B cell (primary cell): ENCODE results near the gene AVEN. TPM values are rescaled to one million over a fixed set of nuclear protein-coding genes. Genes with fewer than 3 reads are reported as not detected.
"Not testable (repeated sequence)": the region's sequence is repeated elsewhere in the genome, so short reads cannot be mapped to it uniquely, and the experiment has no call there.

Source experiments
- ATAC-seq: fragments of 200-7000 bp; cut with Tn5 transposase; one replicate; pipeline ENCODE4 v1.10.0; 2021; ENCODE audit warnings: low read depth, mild to moderate bottlenecking, moderate number of reproducible peaks, moderate library complexity
- CTCF ChIA-PET: fragments of 350-600 bp; sonication (Branson Sonifier 250); formaldehyde crosslinking; loops from one replicate; lab custom pipeline; 2021; ENCODE audit warnings: antibody characterized with exemption, inconsistent platforms; lab: Charles Lee
- POLR2A ChIA-PET: fragments of 350-600 bp; sonication (Branson Sonifier 250); formaldehyde crosslinking; loops from one replicate; lab custom pipeline; 2021; ENCODE audit warnings: antibody characterized with exemption; lab: Charles Lee
- DNase-seq: peaks from one replicate; pipeline ENCODE4 v3.0.0; 2013
- H2AFZ ChIP-seq: 2 replicates; pipeline ENCODE4 v1.6.1; 2012; ENCODE audit warnings: mild to moderate bottlenecking, low read depth, low read length; ENCODE audit not compliant: insufficient read depth, poor library complexity, severe bottlenecking
- H3K27ac ChIP-seq, 2 donors: 1 replicate in 1 of 2; 2 replicates in 1 of 2; pipeline ENCODE4 v1.5.1; 2012 to 2013; ENCODE audit warnings: low read length in 2 of 2, mild to moderate bottlenecking in 2 of 2, moderate library complexity in 1 of 2
- H3K27me3 ChIP-seq, 4 experiments: fragments of 200-600 bp in 1 of 4; sonication (generic) in 1 of 4; replicated peaks in 1 of 4; 1 replicate in 2 of 4; 2 replicates in 2 of 4; pipeline versions ENCODE4 v1.6.1 to v1.7.0; 2013 to 2016; ENCODE audit warnings: low read length in 3 of 4, mild to moderate bottlenecking in 2 of 4, mixed read lengths in 1 of 4, moderate library complexity in 1 of 4; ENCODE audit not compliant: insufficient read depth in 4 of 4, control insufficient read depth in 3 of 4; ENCODE audit errors: control extremely low read depth in 1 of 4
- H3K36me3 ChIP-seq, 2 experiments: replicated peaks in 1 of 2; 1 replicate in 1 of 2; 2 replicates in 1 of 2; pipeline versions ENCODE4 v1.6.1 to v1.7.1; 2013; ENCODE audit warnings: low read length in 1 of 2; ENCODE audit not compliant: insufficient read depth in 2 of 2, control insufficient read depth in 1 of 2; ENCODE audit errors: control extremely low read depth in 1 of 2, extremely low read depth in 1 of 2
- H3K4me1 ChIP-seq, 2 donors: fragments of 200-600 bp in 1 of 2; sonication (generic) in 1 of 2; 1 replicate in 1 of 2; 2 replicates in 1 of 2; pipeline versions ENCODE4 v1.5.1 to v1.6.1; 2013 to 2017; ENCODE audit warnings: low read length in 2 of 2; ENCODE audit not compliant: control insufficient read depth in 2 of 2, insufficient read depth in 2 of 2
- H3K4me2 ChIP-seq: replicated peaks from 2 replicates; pipeline ENCODE3; 2012; ENCODE audit warnings: mild to moderate bottlenecking, low read depth, low read length; ENCODE audit not compliant: poor library complexity, severe bottlenecking
- H3K4me3 ChIP-seq, 5 experiments: fragments of 200-600 bp in 1 of 5; sonication (generic) in 1 of 5; 1 replicate in 3 of 5; 2 replicates in 2 of 5; pipeline versions ENCODE4 v1.5.1 to v1.7.0; 2011 to 2016; ENCODE audit warnings: low read length in 4 of 5, mild to moderate bottlenecking in 4 of 5, low read depth in 2 of 5, control low read depth in 1 of 5, moderate library complexity in 1 of 5; ENCODE audit not compliant: insufficient read depth in 1 of 5; ENCODE audit errors: control extremely low read depth in 1 of 5, extremely low read depth in 1 of 5
- H3K79me2 ChIP-seq: fragments of 200-600 bp; sonication (generic); one replicate; pipeline ENCODE4 v1.6.0; 2016; ENCODE audit warnings: low read length; ENCODE audit not compliant: control insufficient read depth, insufficient read depth
- H3K9ac ChIP-seq: fragments of 200-600 bp; sonication (generic); 2 replicates; pipeline ENCODE4 v1.6.1; 2017; ENCODE audit warnings: mild to moderate bottlenecking, low read length, moderate library complexity
- H3K9me3 ChIP-seq, 3 donors: one replicate each; pipeline versions ENCODE4 v1.6.1 to v1.7.1; 2013; ENCODE audit warnings: low read length in 2 of 3; ENCODE audit not compliant: control insufficient read depth in 2 of 3, insufficient read depth in 1 of 3; ENCODE audit errors: control extremely low read depth in 1 of 3
- H4K20me1 ChIP-seq: 2 replicates; pipeline ENCODE4 v1.6.0; 2012; ENCODE audit warnings: mild to moderate bottlenecking, low read length; ENCODE audit not compliant: insufficient read depth, control insufficient read depth, poor library complexity, severe bottlenecking
- H3K27ac Mint-ChIP-seq: one replicate; pipeline ENCODE4 v1.8.0; 2021; ENCODE audit warnings: mixed read lengths
- H3K27me3 Mint-ChIP-seq: one replicate; pipeline ENCODE4 v1.8.0; 2021; ENCODE audit warnings: mixed read lengths
- H3K4me1 Mint-ChIP-seq: one replicate; pipeline ENCODE4 v1.8.0; 2021; ENCODE audit warnings: mixed read lengths
- H3K4me3 Mint-ChIP-seq: one replicate; pipeline ENCODE4 v1.8.0; 2021; ENCODE audit warnings: mixed read lengths
- H3K9me3 Mint-ChIP-seq: one replicate; pipeline ENCODE4 v1.8.0; 2022; ENCODE audit warnings: mixed read lengths; ENCODE audit not compliant: insufficient read depth
- EZH2 ChIP-seq: IDR thresholded peaks from 2 replicates; pipeline ENCODE4 v1.6.1; 2012; ENCODE audit warnings: borderline replicate concordance, low read depth, mild to moderate bottlenecking, moderate library complexity, low read length; ENCODE audit not compliant: insufficient read depth, poor library complexity, severe bottlenecking
- WGBS: methylation state at CpG from one replicate; pipeline ENCODE4 v1.1.5; 2013; ENCODE audit warnings: missing lambda C conversion rate; ENCODE audit not compliant: insufficient coverage; 5-methylcytosine and 5-hydroxymethylcytosine counted together
- intact Hi-C: fragments of 100-400 bp; cut with micrococcal nuclease; formaldehyde crosslinking; loops from one replicate; pipeline ENCODE4 v1.10.0; 2022
- polyA plus RNA-seq: library from polyadenylated mRNA; depleted of rRNA; stranded (reverse); fragments of >200 nt; gene quantifications from 2 replicates; pipeline ENCODE4 v1.2.3, GENCODE V29; 2012
- total RNA-seq, 2 donors: library from RNA; stranded (reverse); fragments of 120-200 nt in 1 of 2; gene quantifications; 1 replicate in 1 of 2; 2 replicates in 1 of 2; pipeline versions ENCODE4 v1.2.3 to v1.2.4, GENCODE V29; 2013 to 2022
- TF ChIP-seq, protein P1 (sequence below): fragments of 200-600 bp; IDR thresholded peaks from one replicate; pipeline ENCODE4 v1.8.0; 2022; ENCODE audit warnings: antibody characterized with exemption, mild to moderate bottlenecking

The AVEN gene
- total and polyA plus RNA-seq, 2 donors (not counting 1 experiment from before 2014, with no cell fraction given): 1.8 to 8.2 TPM

DNA sequence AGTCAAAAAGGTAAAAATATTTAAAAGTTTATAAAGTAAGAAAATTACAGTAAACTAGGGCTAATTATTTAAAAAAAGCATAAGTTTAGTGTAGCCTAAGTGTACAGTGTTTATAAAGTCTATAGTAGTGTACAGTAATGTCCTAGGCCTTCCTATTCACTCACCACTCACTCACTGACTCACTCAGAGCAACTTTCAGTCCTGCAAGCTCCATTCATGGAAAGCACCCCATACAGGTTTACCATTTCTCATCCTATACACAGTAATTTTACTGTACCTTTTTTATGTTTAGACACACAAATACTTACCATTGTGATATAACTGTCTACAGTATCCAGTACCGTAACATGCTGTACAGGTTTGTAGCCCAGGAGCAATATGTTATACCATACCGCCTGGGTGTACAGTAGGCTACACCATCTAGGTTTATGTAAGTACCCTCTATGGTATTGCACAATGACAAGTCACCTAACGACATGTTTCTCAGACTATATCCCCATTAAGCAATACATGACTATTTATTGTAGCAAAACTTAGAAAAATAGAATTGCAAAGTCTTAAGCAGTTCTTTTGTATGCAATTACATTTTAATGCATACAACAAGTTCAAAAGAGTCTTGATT is 19.5 kb downstream of the AVEN start:
- ChIA-PET POLR2A (no interaction called here), CTCF (no interaction called here)
- ATAC-seq (no peak), DNase-seq (no peak)
- no peaks in the 10 kb centered on the region for H3K4me1 ChIP-seq
- Mint-ChIP-seq H3K27ac (no peak overlapping the region), H3K4me1 (peaks cover 3% of the 10 kb centered on the region), H3K9me3 (no peaks in the 10 kb centered on the region), H3K4me3 (no peak overlapping the region), H3K27me3 (no peaks in the 10 kb centered on the region)
- H3K9me3 ChIP-seq: peaks cover 0 to 1% (median 0%) of the 10 kb centered on the region in 3 donors
- peaks cover 4% of the 10 kb centered on the region for H3K79me2 ChIP-seq
- intact Hi-C loops: no loop called here
- no peak overlapping the region for H3K4me3 ChIP-seq
- no peaks in the 10 kb centered on the region for H3K36me3 ChIP-seq
- H2AFZ ChIP-seq: no peak overlapping the region
- WGBS: no CpG with 5 or more reads among the region's 3 CpGs
- no peaks in the 10 kb centered on the region for H3K27me3 ChIP-seq
- TF ChIP-seq, protein P1, sequence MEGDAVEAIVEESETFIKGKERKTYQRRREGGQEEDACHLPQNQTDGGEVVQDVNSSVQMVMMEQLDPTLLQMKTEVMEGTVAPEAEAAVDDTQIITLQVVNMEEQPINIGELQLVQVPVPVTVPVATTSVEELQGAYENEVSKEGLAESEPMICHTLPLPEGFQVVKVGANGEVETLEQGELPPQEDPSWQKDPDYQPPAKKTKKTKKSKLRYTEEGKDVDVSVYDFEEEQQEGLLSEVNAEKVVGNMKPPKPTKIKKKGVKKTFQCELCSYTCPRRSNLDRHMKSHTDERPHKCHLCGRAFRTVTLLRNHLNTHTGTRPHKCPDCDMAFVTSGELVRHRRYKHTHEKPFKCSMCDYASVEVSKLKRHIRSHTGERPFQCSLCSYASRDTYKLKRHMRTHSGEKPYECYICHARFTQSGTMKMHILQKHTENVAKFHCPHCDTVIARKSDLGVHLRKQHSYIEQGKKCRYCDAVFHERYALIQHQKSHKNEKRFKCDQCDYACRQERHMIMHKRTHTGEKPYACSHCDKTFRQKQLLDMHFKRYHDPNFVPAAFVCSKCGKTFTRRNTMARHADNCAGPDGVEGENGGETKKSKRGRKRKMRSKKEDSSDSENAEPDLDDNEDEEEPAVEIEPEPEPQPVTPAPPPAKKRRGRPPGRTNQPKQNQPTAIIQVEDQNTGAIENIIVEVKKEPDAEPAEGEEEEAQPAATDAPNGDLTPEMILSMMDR: no peak
- TF ChIP-seq EZH2: no peak
- no peak overlapping the region for H3K9ac ChIP-seq
- no peaks in the 10 kb centered on the region for H4K20me1 ChIP-seq
- H3K27ac ChIP-seq: no peak overlapping the region
- no peak overlapping the region for H3K4me2 ChIP-seq

DNA sequence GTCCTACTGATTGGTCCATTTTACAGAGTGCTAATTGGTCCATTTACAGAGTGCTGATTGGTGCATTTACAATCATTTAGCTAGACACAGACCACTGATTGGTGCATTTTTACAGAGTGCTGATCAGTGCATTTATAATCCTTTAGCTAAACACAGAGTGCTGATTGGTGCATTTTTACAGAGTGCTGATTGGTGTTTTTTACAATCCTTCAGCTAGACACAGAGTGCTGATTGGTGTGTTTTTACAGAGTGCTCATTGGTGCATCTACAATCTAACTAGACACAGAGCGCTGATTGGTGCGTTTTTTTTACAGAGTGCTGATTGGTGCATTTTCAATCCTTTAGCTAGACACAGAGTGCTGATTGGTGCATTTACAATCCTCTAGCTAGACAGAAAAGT is 20.3 kb downstream of the AVEN start:
- H3K9me3 ChIP-seq, H3K4me3 ChIP-seq, H3K27ac Mint-ChIP-seq, H4K20me1 ChIP-seq, H3K27ac ChIP-seq, H3K9ac ChIP-seq, H3K9me3 Mint-ChIP-seq, H2AFZ ChIP-seq, H3K27me3 Mint-ChIP-seq, CTCF ChIA-PET, H3K4me3 Mint-ChIP-seq, H3K4me1 Mint-ChIP-seq, H3K4me2 ChIP-seq, H3K27me3 ChIP-seq, H3K79me2 ChIP-seq, intact Hi-C loops, H3K36me3 ChIP-seq, ATAC-seq, H3K4me1 ChIP-seq, DNase-seq, POLR2A ChIA-PET: not testable (repeated sequence)
- WGBS: no CpG with 5 or more reads among the region's 2 CpGs
